ENCODE data around the gene NAE1.
A peak's percentile ranks its signal among the peaks of the same experiment; 100 is the strongest.
"Not testable (repeated sequence)": the region's sequence is repeated elsewhere in the genome, so short reads cannot be mapped to it uniquely, and the experiment has no call there.

NAE1 gene

DNA sequence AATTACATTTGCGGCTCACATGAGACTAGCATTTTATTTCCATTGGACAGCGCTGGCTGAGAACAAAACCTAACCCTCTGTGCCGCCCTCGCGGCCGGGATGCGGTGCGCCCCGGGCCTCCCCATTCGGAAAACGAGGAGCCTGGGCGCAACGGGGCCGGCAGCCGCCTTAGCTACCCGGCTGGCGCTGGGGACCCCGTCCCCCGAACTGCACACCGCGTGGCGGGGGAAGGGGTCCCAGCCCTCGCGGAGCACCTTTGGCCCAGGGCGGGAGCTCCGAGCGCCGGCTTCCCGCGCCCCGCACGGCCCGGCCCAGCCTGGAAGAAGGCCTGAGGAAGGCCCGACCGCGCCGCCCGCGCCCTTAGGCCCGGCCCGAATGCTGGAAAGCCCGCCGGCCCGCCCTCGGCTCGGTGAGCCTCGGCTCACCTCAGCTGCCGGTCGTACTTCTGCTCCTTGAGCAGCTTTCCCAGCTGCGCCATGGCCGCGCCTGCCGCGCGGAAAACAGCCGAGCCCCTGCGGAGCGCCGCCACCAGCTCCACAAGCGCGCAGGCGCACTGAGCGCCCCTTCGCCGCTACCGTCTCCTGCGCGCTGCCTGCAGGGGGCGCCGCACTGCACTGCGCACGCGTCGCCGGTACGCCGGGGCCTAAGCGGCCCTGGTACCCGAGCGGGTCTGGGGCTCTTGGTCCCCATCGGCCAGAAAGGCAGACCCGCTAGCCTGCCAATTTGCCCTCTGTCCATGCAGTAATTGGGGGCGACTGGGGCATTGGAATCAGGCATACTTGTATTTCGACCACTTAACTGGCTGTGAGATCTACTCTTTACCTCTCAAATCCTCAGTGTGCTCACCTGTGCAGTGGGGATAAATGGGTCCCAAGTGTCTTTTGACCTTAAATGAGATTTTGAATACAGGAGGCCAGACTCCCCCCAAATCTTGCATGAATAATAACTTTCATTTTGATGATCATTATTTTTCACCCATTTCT lies at the start of gene NAE1:
TSS of gene NAE1 (minus strand) at position 555 of the 983 bp plus-strand sequence. CDS start at position 478, 77 bp downstream.
- peak; percentile 89 for DNase-seq (ENCODE audit: low read depth)

DNA sequence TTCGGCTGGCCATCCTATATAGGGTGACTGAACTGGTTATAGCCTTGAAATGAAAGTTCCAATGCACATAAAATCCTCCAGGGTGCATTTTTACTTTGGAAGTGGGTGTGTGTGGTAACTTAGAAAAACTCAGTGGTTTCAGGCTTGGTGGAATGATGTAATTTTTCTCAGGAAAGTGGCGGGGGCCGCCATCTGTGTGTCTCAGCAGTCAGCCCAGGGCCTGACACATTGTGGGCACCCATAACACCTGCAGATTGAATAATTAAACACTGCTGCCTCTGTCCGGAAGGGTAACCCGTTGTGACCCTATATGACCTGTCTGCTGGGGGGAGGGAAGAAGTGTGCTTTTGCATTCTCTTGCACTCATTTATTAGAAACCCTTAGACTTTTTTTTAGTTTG lies 47.3 kb upstream of the NAE1 start:
- DNase-seq (ENCODE audit: low read depth): peak; percentile 59

DNA sequence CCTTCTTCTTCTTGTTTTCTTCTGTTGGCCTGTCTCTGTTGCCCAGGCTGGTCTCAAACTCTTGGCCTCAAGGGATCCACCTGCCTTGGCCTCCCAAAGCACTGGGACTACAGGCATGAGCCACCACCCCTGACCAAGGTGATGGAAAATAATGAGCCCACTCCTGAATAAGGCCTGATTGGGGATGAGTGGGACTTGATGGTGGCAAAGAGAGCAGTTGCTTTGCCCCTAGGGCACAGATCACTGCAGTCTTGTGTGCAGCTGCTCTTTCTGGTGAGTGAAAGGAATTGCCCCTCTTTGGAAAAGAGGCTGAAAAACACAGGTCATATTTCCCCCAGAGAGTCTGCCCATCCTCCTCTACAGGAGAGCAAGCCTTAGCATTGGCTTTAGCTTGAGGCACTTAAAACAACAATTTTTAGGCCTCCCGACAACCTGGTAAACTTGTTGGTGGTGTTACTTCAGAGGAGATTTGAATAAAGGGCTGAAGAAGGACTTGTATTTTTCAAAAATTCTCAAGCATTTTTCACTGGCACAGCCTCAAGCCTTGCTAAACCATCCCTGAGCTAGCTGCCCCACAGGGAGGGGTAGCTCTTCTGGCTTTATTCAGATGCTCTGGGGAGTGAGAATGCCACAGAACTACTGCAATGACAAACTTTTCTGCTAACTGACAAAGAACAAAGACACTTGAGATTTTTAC lies 43.5 kb upstream of the NAE1 start:
- no peak for DNase-seq (ENCODE audit: low read depth)

DNA sequence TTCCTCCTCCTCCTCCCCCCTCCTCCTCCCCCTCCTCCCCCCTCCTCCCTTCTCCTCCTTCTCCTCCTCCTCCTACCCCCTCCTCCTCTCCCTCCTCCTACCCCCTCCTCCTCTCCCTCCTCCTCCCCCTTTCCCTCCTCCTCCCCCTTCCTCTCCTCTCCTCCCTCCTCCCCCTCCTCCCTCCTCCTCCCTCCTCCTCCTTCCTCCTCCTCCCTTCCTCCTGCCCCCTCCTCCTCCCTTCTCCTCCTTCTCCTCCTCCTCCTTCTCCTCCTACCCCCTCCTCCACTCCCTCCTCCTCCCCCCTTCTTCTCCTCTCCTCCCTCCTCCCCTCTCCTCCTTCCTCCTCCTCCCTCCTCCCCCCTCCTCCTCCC lies 42.9 kb upstream of the NAE1 start:
- no peak for DNase-seq (ENCODE audit: low read depth)

DNA sequence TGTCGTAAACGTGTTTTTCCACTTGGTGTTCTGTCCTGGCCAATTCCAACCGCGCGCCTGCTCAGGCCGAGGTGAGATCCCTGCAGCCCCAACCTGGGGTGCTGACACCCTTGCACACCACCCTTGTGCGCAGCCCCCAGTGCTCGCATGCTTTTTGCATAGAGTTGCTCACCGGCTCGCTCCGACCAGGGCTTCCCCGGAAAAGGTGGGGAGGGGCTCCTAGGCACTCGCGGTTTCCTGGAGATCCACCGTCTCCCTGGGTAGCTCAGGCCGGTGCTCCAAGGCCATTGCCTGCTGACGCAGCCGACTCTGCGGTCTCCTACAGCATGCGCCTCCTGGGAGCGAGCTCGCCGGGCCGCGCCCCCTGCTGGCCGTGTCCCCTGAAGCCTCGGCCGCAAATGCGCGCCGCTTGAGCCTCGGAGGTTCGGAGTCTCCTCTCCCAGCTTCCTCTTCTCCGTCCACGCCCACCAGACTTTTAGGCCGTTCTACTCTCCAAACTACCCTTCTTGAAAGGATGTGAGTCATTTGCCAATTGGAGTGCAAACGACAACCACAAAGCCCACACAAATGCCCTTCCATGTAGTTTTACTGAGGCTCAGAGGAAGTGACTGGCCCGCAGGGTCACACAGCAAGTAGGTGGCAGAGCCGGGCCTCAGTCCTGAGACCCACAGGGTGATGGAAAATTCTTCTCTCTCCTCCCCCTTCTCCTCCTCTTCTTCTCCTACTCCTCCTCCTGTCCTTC lies 42.3 kb upstream of the NAE1 start:
- DNase-seq (ENCODE audit: low read depth): peak; percentile 90

GRCh38 chr16:66872559-66872942 lies 41.8 kb upstream of the NAE1 start:
- DNase-seq (ENCODE audit: low read depth): no peak

DNA sequence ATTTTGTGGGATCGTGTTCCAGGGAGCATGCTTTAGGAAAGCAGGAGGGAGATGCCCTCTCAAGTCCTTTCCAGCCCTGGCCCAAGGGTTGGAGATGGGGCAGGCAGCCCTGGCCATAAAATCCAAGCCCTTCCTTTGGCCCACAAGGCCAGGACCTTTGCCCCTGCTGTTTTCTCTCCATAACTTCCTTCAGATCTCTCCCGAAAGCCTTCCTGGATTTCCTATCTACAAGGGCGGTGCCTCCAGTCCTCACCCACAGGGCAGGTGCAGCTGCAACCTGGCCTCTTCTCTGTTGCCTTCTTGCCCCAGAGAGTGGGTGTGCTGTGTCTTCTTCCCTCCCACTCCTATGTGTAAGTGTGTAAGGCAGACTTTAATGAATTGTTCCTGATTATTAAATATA lies 41.1 kb upstream of the NAE1 start:
- no peak for DNase-seq (ENCODE audit: low read depth)

DNA sequence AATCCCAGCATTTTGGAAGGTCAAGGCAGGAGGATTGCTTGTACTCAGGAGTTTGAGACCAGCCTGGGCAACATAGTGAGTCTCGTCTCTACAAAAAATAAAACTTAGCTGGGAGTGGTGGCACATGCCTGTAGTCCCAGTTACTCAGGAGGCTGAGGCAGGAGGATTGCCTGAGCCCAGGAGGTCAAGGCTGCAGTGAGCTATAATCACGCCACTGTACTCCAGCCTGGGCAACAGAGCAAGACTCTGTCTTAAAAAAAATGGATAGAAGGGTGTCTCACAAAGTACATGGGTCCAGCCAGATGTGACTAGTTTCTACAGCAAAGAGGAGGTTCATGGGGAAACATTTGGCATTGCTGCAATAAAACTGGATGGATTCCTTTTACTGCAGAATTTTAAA lies 40.6 kb upstream of the NAE1 start:
- DNase-seq (ENCODE audit: low read depth): not testable (repeated sequence)

DNA sequence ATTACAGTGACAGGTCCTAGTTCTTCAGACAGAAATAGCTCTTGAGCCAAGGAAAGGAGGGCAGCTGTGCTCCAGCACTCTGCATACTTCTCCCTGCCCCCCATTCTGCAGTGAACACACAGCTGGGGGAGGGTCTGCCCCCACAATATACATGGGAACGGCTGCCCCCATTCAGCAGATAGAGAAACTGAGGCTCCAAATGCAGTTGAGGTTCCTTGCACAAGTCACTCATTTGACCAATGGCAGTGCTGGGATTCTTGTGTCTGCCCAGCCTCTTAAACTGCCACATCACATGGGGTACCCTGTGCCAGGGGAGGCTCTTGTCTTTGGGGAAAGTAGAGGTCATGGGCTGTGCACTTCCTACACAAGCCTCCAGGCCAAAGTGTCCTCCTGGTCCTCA lies 38.6 kb upstream of the NAE1 start:
- DNase-seq (ENCODE audit: low read depth): no peak

- DNase-seq (ENCODE audit: low read depth): no peak
Measured at GRCh38 chr16:66863707-66864106, 32.9 kb upstream of the NAE1 start.

- DNase-seq (ENCODE audit: low read depth): no peak
Measured at GRCh38 chr16:66862023-66862520, 31.3 kb upstream of the NAE1 start.

- DNase-seq (ENCODE audit: low read depth): no peak
Measured at GRCh38 chr16:66859397-66860068, 28.8 kb upstream of the NAE1 start.

DNA sequence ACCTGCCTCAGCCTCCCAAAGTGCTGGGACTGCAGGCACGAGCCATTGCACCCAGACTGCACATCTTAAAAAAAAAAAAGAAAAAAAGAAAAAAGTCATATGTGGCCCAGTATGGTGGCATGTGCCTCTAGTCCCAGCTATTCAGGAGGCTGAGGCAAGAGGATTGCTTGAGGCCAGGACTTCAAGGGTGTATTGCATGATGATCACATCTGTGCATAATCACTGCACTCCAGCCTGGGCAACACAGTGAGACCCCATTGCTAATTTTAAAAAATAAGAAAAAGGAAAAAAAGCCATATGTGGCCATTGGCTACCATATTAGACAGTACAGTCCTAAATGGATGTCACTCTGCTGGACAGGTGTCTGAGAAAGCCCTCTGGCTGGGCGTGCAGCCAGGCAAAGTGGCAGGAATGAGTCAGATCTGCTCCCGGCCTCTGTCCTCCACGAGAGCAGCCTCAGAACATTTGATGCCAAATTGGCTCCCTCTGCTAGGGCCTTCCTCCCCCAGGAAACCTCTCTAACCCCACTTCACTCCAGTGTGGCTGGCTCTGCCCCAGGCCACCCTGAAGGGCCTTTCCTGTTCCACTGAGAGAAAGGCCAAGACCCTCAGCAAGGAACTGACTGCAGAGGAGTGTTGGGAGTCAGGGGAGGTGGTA lies 28.1 kb upstream of the NAE1 start:
- no peak for DNase-seq (ENCODE audit: low read depth)

DNA sequence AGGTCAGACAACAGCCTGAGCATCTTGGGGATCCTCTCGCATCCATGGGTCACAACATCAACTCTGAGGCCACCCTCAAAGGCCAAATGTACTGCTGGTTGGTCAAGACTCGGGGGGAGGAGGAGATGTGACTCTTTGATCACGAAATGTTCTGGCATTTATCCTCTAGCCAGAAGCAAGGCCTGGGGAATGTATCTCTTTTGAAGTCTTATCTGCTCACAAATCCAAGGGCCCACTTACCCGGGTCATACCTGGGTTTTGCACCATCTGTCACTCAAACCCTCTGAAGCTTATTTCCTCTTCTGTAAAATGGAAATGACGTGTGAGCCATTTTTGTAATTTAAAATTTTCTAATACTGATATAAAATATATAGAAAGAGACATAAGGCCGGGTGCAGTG lies 26.7 kb upstream of the NAE1 start:
- no peak for DNase-seq (ENCODE audit: low read depth)

GRCh38 chr16:66856801-66857200 lies 26.0 kb upstream of the NAE1 start:
- no peak for DNase-seq (ENCODE audit: low read depth)

DNA sequence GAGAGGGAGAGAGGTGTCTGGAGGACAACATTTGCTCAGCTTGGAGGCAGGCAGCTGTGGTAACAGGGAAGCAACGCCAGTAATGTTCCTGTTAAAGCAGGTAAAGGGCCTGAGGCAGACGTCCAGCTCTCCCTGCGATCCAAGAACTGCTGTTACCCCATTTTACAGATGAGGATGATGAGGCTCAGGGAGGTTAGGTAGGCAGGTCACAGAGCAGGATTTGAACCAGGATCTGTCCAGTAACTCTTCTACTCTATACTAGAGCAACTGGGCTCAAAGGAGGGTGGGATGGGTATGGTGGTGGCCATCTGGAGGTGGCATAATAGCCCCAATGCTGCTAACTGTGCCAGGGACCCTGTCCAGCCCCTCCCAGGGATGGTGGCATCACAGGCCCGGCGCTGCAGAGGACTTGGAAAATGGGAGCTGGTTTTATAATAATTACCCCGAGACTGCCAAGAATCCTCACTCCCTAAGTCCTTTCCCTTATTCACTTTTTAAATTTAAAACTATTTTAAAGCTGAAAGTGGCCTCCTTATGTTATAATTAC lies 25.5 kb upstream of the NAE1 start:
- no peak for DNase-seq (ENCODE audit: low read depth)

GRCh38 chr16:66853261-66854139 lies 22.7 kb upstream of the NAE1 start:
- no peak for DNase-seq (ENCODE audit: low read depth)

GRCh38 chr16:66851166-66851964 lies 20.6 kb upstream of the NAE1 start:
- DNase-seq (ENCODE audit: low read depth): no peak
